HL-60 (cell line): Measurements from ENCODE around the gene OR3A3.
"Not testable (repeated sequence)": the region's sequence is repeated elsewhere in the genome, so short reads cannot be mapped to it uniquely, and the experiment has no call there.

Experiments
- DNase-seq, 2 experiments: peaks; one replicate each; pipeline ENCODE4 v3.0.0-alpha.2; 2010 to 2020; ENCODE audit warnings: low read depth in 1 of 2, low spot score in 1 of 2
- H3K27ac ChIP-seq: fragments of 250-450 bp; sonication (Bioruptor Pico); replicated peaks from 2 replicates; pipeline ENCODE4 v1.5.1; 2020; ENCODE audit warnings: mild to moderate bottlenecking, moderate library complexity
- H3K27me3 ChIP-seq: fragments of 250-450 bp; sonication (Bioruptor Pico); 2 replicates; pipeline ENCODE4 v1.5.1; 2021; ENCODE audit warnings: mild to moderate bottlenecking, moderate library complexity; ENCODE audit not compliant: insufficient read depth, poor library complexity, severe bottlenecking
- H3K4me3 ChIP-seq: replicated peaks from 2 replicates; pipeline ENCODE4 v1.5.1; 2011; ENCODE audit warnings: mild to moderate bottlenecking, control low read depth, low read length; ENCODE audit not compliant: insufficient read depth
- GABPA ChIP-seq: IDR thresholded peaks from 2 replicates; pipeline ENCODE4 v1.6.1; 2012; ENCODE audit warnings: low read depth
- POLR2AphosphoS5 ChIP-seq: IDR thresholded peaks from 2 replicates; pipeline ENCODE4 v1.6.1; 2012; ENCODE audit warnings: low read depth
- REST ChIP-seq: IDR thresholded peaks from 2 replicates; pipeline ENCODE4 v1.6.1; 2012; ENCODE audit warnings: low read depth; ENCODE audit not compliant: insufficient replicate concordance
- SPI1 ChIP-seq: IDR thresholded peaks from 2 replicates; pipeline ENCODE4 v1.6.1; 2012; ENCODE audit warnings: low read depth, mild to moderate bottlenecking, borderline replicate concordance
- TF ChIP-seq, protein P1 (sequence below): IDR thresholded peaks from one replicate; pipeline ENCODE4 v1.5.1; 2011; ENCODE audit warnings: low read length, control low read depth, inconsistent platforms; ENCODE audit not compliant: insufficient read depth

The OR3A3 gene

GRCh38 chr17:3389791-3390190 lies 21.4 kb upstream of the OR3A3 start:
- TF ChIP-seq POLR2AphosphoS5 (no peak), REST (no peak), SPI1 (no peak), GABPA (no peak)
- TF ChIP-seq, protein P1, sequence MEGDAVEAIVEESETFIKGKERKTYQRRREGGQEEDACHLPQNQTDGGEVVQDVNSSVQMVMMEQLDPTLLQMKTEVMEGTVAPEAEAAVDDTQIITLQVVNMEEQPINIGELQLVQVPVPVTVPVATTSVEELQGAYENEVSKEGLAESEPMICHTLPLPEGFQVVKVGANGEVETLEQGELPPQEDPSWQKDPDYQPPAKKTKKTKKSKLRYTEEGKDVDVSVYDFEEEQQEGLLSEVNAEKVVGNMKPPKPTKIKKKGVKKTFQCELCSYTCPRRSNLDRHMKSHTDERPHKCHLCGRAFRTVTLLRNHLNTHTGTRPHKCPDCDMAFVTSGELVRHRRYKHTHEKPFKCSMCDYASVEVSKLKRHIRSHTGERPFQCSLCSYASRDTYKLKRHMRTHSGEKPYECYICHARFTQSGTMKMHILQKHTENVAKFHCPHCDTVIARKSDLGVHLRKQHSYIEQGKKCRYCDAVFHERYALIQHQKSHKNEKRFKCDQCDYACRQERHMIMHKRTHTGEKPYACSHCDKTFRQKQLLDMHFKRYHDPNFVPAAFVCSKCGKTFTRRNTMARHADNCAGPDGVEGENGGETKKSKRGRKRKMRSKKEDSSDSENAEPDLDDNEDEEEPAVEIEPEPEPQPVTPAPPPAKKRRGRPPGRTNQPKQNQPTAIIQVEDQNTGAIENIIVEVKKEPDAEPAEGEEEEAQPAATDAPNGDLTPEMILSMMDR: no peak
- Histone ChIP-seq H3K4me3 (no peak overlapping the region), H3K27ac (no peak overlapping the region), H3K27me3 (no peaks in the 10 kb centered on the region)
- no peak for DNase-seq

DNA sequence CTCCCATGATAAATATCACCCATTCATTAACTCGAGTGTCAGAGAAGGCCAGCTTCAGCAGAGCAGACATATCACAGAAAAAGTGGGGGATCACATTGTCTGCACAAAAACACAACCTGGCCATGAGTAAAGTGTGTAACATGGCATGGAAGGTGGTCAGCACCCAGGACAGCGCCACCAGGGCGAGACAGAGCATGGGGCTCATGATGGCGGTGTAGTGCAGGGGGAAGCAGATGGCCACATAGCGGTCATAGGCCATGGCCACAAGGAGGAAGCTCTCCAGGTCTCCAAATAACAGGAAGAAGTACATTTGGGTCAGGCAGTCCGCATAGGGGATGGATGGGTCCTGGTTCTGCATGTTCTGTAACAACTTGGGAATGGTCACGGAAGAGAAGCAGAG lies 13.4 kb upstream of the OR3A3 start:
- not testable (repeated sequence) for H3K27ac ChIP-seq, H3K27me3 ChIP-seq, H3K4me3 ChIP-seq
- peak; percentile 89 for TF ChIP-seq REST
- DNase-seq: peak in 1 of 2 experiments; percentile 7

DNA sequence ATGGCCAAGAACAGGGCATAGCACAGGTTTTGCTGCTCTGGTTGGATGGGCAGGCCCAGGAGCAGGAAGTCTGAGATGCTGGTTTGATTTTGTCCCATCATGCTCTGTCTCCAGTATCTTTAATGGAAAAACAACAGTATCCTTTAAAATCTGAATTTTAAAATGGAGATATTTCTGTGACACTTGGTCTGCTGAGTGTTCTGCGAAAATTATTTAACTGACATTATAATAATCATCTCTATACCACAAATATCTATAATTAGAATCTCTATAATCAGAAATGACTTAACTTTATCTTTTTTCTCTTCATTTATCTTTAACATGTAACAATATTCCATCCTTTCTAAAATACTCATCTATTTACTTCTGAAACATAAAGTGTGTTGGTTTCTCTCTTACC lies 12.9 kb upstream of the OR3A3 start, which contains the start of gene OR1E1:
Gene OR1E1, minus strand, starts transcription at position 101 of the 400 bp plus-strand sequence. Its CDS starts 0 bp downstream, at position 101.
- TF ChIP-seq GABPA: no peak
- TF ChIP-seq, protein P1: no peak
- TF ChIP-seq SPI1: no peak
- TF ChIP-seq REST: no peak
- TF ChIP-seq POLR2AphosphoS5: no peak
- Histone ChIP-seq H3K4me3 (no peak within 1 kb of the TSS), H3K27ac (no peak within 1 kb of the TSS), H3K27me3 (no peaks in the 10 kb centered on the region)
- no peak for DNase-seq

DNA sequence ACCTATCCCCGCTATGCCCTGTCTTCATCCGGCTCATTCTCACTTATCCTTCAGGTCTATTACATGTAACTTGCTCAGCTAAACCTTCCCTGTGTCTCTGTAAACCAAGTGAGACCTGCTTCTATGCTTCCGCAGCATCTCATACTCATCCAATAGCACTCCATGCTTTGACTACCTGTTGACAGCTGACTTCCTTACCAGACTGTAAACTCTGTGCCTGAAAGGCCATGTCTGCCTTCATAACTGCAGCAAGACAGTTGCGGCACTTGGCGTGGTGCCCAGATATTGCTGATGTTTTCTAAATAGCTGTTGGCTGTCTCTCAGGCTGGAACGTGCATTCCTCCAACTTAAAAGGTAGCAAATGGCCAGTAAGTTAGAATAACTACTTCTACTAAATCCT lies 11.1 kb upstream of the OR3A3 start:
- no peaks in the 10 kb centered on the region for H3K27me3 ChIP-seq
- DNase-seq: no peak
- no peak overlapping the region for H3K4me3 ChIP-seq
- TF ChIP-seq, protein P1: no peak
- TF ChIP-seq REST (no peak), POLR2AphosphoS5 (no peak), GABPA (no peak), SPI1 (no peak)
- no peak overlapping the region for H3K27ac ChIP-seq
